Calu3 (cell line): ENCODE measurements around the gene EXD3. TPM values are rescaled to one million over a fixed set of nuclear protein-coding genes. Genes with fewer than 3 reads are reported as not detected.

Experiments used
- BruUV-seq: library from RNA; stranded (reverse); fragments of 400-500 nt; replicated peaks from 2 replicates; lab custom pipeline; 2021; lab: Mats Ljungman, UMichigan
- CTCF ChIA-PET: fragments of 300-600 bp; sonication (Branson Sonifier 250); formaldehyde crosslinking; loops from one replicate; lab custom pipeline; 2022; ENCODE audit warnings: antibody characterized with exemption; lab: Charles Lee
- DNase-seq: peaks from one replicate; pipeline ENCODE4 v3.0.0; 2022
- H3K27ac Mint-ChIP-seq: one replicate; pipeline ENCODE4 v1.8.0; 2022; ENCODE audit warnings: mixed read lengths; ENCODE audit not compliant: unreplicated experiment
- H3K27me3 Mint-ChIP-seq: one replicate; pipeline ENCODE4 v1.8.0; 2022; ENCODE audit warnings: mixed read lengths; ENCODE audit not compliant: unreplicated experiment
- H3K36me3 Mint-ChIP-seq: one replicate; pipeline ENCODE4 v1.8.0; 2022; ENCODE audit warnings: mild to moderate bottlenecking, moderate library complexity, mixed read lengths; ENCODE audit not compliant: insufficient read depth, unreplicated experiment
- H3K4me1 Mint-ChIP-seq: one replicate; pipeline ENCODE4 v1.8.0; 2022; ENCODE audit warnings: mild to moderate bottlenecking, low read depth, mixed read lengths; ENCODE audit not compliant: unreplicated experiment
- H3K4me3 Mint-ChIP-seq: one replicate; pipeline ENCODE4 v1.8.0; 2022; ENCODE audit warnings: mild to moderate bottlenecking, low read depth, moderate library complexity, mixed read lengths; ENCODE audit not compliant: unreplicated experiment
- H3K9me3 Mint-ChIP-seq: one replicate; pipeline ENCODE4 v1.8.0; 2022; ENCODE audit warnings: low read depth, mixed read lengths; ENCODE audit not compliant: unreplicated experiment
- CTCF ChIP-seq: fragments of 200-600 bp; IDR thresholded peaks from one replicate; pipeline ENCODE4 v1.8.0; 2022; ENCODE audit warnings: antibody characterized with exemption; ENCODE audit not compliant: unreplicated experiment
- intact Hi-C: fragments of 100-400 bp; cut with micrococcal nuclease; formaldehyde crosslinking; loops from one replicate; pipeline ENCODE4 v1.10.0; 2022; ENCODE audit not compliant: unreplicated experiment
- total RNA-seq: library from RNA; stranded (reverse); gene quantifications from 2 replicates; pipeline ENCODE4 v1.2.3, GENCODE V29; 2022

Gene EXD3
- total RNA-seq, 1 experiment from 2014 or later: 13.2 TPM

- intact Hi-C loops: no loop called here
- Mint-ChIP-seq H3K27me3 (no peaks in the 10 kb centered on the region), H3K36me3 (peaks cover 5% of the 10 kb centered on the region), H3K4me1 (no peaks in the 10 kb centered on the region), H3K4me3 (no peak overlapping the region), H3K27ac (no peak overlapping the region), H3K9me3 (no peaks in the 10 kb centered on the region)
- no peak for TF ChIP-seq CTCF
- DNase-seq: no peak
- CTCF ChIA-PET: no interaction called here
- no TSS peak for BruUV-seq
These were observed 56.0 kb downstream of the EXD3 start for GRCh38 chr9:137366891-137367381.

GRCh38 chr9:137366445-137366810 lies 56.5 kb downstream of the EXD3 start:
- H3K4me3 Mint-ChIP-seq: no peak overlapping the region
- H3K27ac Mint-ChIP-seq: no peak overlapping the region
- no peaks in the 10 kb centered on the region for H3K9me3 Mint-ChIP-seq
- peaks cover 5% of the 10 kb centered on the region for H3K36me3 Mint-ChIP-seq
- no peak for DNase-seq
- CTCF ChIA-PET: no interaction called here
- no peaks in the 10 kb centered on the region for H3K27me3 Mint-ChIP-seq
- no peak for TF ChIP-seq CTCF
- no TSS peak for BruUV-seq
- H3K4me1 Mint-ChIP-seq: no peaks in the 10 kb centered on the region
- intact Hi-C loops: no loop called here

- Mint-ChIP-seq H3K36me3 (peaks cover 5% of the 10 kb centered on the region), H3K9me3 (no peaks in the 10 kb centered on the region), H3K27me3 (no peaks in the 10 kb centered on the region), H3K27ac (no peak overlapping the region), H3K4me1 (no peaks in the 10 kb centered on the region), H3K4me3 (no peak overlapping the region)
- intact Hi-C loops: no loop called here
- TF ChIP-seq CTCF: no peak
- BruUV-seq: no TSS peak
- DNase-seq: no peak
- CTCF ChIA-PET: no interaction called here
These were observed 57.2 kb downstream of the EXD3 start for GRCh38 chr9:137365552-137366444.

- Mint-ChIP-seq H3K9me3 (peaks cover 3% of the 10 kb centered on the region), H3K36me3 (peaks cover 5% of the 10 kb centered on the region), H3K27ac (no peak overlapping the region), H3K4me3 (no peak overlapping the region), H3K4me1 (no peaks in the 10 kb centered on the region), H3K27me3 (no peaks in the 10 kb centered on the region)
- no peak for TF ChIP-seq CTCF
- intact Hi-C loops: no loop called here
- DNase-seq: no peak
- no TSS peak for BruUV-seq
- CTCF ChIA-PET: no interaction called here
These were observed 57.9 kb downstream of the EXD3 start for GRCh38 chr9:137365056-137365455.
